ENCODE data around the gene THAP4. TPM values are rescaled to one million over a fixed set of nuclear protein-coding genes. Genes with fewer than 3 reads are reported as not detected.

THAP4 gene
- total and polyA plus RNA-seq, 2 of the 13 experiments (the other 11 are each of a cell fraction or from before 2014, with no cell fraction given) = 59.7 to 75.7 TPM

DNA sequence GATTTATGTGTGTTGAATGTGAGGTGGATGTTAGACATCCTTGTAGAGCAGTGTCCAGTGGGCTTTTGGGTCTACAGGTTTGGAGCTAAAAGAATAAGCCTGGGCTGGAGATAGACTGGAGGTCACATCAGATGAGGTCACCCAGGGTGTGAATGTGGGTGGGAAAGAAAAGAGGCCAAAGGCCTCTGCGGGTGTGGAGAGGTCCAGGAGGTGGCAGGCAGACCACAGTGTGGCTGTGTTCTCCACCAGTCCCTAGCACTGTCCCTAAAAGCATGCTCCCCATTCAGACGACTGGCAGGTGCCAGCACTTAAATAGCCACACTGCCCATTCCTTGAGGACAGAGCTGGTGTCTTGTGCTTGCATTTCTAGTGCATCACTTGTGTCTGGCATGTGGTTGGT, 4.7 kb upstream of the THAP4 start (continued):
- TF ChIP-seq, protein P1, sequence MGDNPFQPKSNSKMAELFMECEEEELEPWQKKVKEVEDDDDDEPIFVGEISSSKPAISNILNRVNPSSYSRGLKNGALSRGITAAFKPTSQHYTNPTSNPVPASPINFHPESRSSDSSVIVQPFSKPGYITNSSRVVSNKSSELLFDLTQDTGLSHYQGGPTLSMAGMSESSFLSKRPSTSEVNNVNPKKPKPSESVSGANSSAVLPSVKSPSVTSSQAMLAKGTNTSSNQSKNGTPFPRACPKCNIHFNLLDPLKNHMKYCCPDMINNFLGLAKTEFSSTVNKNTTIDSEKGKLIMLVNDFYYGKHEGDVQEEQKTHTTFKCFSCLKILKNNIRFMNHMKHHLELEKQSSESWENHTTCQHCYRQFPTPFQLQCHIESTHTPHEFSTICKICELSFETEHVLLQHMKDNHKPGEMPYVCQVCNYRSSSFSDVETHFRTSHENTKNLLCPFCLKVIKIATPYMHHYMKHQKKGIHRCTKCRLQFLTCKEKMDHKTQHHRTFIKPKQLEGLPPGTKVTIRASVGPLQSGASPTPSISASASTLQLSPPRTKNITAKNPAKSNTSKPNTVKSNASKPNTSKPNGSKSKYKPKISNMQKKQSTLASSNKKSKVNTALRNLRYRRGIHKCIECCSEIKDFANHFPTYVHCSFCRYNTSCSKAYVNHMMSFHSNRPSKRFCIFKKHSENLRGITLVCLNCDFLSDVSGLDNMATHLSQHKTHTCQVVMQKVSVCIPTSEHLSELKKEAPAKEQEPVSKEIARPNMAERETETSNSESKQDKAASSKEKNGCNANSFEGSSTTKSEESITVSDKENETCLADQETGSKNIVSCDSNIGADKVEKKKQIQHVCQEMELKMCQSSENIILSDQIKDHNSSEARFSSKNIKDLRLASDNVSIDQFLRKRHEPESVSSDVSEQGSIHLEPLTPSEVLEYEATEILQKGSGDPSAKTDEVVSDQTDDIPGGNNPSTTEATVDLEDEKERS (CRISPR knock-in tag; IDR thresholded peaks at IDR 0.05) = no peak
- peak; percentile 77; the same call in 1 of the 2 replicates for TF ChIP-seq TBX3 (IDR thresholded peaks at IDR 0.05; ENCODE audit: borderline replicate concordance)
- peak; percentile 15 for TF ChIP-seq TEAD3 (CRISPR knock-in tag; optimal IDR thresholded peaks at IDR 0.05; ENCODE audit: borderline replicate concordance)
- TF ChIP-seq HNF4G (IDR thresholded peaks at IDR 0.05; ENCODE audit: borderline replicate concordance, low read depth, low read length) = peak; percentile 32; the same call in 1 of the 2 replicates
- no peak; the same call in 1 of the 2 replicates for TF ChIP-seq HNF4G (CRISPR knock-in tag; IDR thresholded peaks at IDR 0.05; ENCODE audit: borderline replicate concordance, low read depth)
- TF ChIP-seq TSC22D2 (CRISPR knock-in tag; IDR thresholded peaks at IDR 0.05; ENCODE audit: borderline replicate concordance) = no peak
- no peak; the same call in 1 of the 2 replicates for TF ChIP-seq ZBTB38 (CRISPR knock-in tag; IDR thresholded peaks at IDR 0.05)
- TF ChIP-seq ZNF770 (CRISPR knock-in tag; IDR thresholded peaks at IDR 0.05) = peak; percentile 60
- no peak for TF ChIP-seq TBL1XR1 (IDR thresholded peaks at IDR 0.05; ENCODE audit: borderline replicate concordance, low read length, partially characterized antibody)
- TF ChIP-seq LCORL (IDR thresholded peaks at IDR 0.05) = no peak
- peak; percentile 62; the same call in 1 of the 2 replicates for TF ChIP-seq LCORL (CRISPR knock-in tag; IDR thresholded peaks at IDR 0.05)
- TF ChIP-seq, protein P2, sequence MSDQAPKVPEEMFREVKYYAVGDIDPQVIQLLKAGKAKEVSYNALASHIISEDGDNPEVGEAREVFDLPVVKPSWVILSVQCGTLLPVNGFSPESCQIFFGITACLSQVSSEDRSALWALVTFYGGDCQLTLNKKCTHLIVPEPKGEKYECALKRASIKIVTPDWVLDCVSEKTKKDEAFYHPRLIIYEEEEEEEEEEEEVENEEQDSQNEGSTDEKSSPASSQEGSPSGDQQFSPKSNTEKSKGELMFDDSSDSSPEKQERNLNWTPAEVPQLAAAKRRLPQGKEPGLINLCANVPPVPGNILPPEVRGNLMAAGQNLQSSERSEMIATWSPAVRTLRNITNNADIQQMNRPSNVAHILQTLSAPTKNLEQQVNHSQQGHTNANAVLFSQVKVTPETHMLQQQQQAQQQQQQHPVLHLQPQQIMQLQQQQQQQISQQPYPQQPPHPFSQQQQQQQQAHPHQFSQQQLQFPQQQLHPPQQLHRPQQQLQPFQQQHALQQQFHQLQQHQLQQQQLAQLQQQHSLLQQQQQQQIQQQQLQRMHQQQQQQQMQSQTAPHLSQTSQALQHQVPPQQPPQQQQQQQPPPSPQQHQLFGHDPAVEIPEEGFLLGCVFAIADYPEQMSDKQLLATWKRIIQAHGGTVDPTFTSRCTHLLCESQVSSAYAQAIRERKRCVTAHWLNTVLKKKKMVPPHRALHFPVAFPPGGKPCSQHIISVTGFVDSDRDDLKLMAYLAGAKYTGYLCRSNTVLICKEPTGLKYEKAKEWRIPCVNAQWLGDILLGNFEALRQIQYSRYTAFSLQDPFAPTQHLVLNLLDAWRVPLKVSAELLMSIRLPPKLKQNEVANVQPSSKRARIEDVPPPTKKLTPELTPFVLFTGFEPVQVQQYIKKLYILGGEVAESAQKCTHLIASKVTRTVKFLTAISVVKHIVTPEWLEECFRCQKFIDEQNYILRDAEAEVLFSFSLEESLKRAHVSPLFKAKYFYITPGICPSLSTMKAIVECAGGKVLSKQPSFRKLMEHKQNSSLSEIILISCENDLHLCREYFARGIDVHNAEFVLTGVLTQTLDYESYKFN (CRISPR knock-in tag; conservative IDR thresholded peaks at IDR 0.05) = peak; percentile 46; the same call in 1 of the 2 replicates
- TF ChIP-seq, protein P3, sequence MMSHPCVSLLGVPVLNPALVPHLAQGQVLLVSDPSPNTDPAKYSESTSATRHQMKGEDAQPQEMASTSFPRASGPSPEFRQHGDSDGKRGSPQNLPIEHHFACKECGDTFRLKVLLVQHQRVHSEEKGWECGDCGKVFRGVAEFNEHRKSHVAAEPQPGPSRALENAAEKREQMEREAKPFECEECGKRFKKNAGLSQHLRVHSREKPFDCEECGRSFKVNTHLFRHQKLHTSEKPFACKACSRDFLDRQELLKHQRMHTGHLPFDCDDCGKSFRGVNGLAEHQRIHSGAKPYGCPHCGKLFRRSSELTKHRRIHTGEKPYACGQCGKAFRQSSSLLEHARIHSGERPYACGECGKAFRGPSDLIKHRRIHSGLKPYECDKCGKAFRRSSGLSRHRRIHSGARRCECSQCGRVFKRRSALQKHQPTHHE (CRISPR knock-in tag; IDR thresholded peaks at IDR 0.05; ENCODE audit: borderline replicate concordance) = no peak
- TF ChIP-seq, protein P4, sequence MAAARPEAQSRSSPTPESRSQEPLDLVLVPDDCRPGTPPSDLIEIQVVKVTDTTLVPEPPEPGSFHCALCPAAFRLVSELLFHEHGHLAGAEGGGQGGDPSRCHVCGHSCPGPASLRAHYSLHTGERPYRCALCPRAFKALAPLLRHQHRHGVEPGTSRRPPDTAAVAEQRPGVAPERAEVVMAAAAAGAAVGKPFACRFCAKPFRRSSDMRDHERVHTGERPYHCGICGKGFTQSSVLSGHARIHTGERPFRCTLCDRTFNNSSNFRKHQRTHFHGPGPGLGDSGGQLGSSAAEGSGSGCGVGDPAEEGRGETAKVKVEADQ (CRISPR knock-in tag; IDR thresholded peaks at IDR 0.05; ENCODE audit: borderline replicate concordance) = no peak
- TF ChIP-seq ZNF274 (CRISPR knock-in tag; IDR thresholded peaks at IDR 0.05) = no peak
- TF ChIP-seq ZNF441 (CRISPR knock-in tag; IDR thresholded peaks at IDR 0.05; ENCODE audit: borderline replicate concordance) = peak; percentile 37; the same call in 1 of the 2 replicates
- no peak for TF ChIP-seq ZNF44 (CRISPR knock-in tag; IDR thresholded peaks at IDR 0.05)
- no peak for TF ChIP-seq FOXP1 (IDR thresholded peaks at IDR 0.05)
- no peak for TF ChIP-seq FOXP1 (CRISPR knock-in tag; IDR thresholded peaks at IDR 0.05)
- peak; percentile 78 for TF ChIP-seq NR2F6 (IDR thresholded peaks at IDR 0.05)
- TF ChIP-seq NR2F6 (CRISPR knock-in tag; IDR thresholded peaks at IDR 0.05) = peak; percentile 89
